Mucosa of stomach (tissue), 1 donor: ENCODE results near the gene WWC2.

Source experiments
- H3K27me3 ChIP-seq: one replicate; pipeline ENCODE4 v1.7.0; 2013; ENCODE audit warnings: mild to moderate bottlenecking, low read length; ENCODE audit not compliant: control insufficient read depth, insufficient read depth
- H3K36me3 ChIP-seq: one replicate; pipeline ENCODE4 v1.7.0; 2013; ENCODE audit warnings: low read length; ENCODE audit not compliant: control insufficient read depth, insufficient read depth
- H3K4me1 ChIP-seq: one replicate; pipeline ENCODE4 v1.7.0; 2013; ENCODE audit warnings: mild to moderate bottlenecking, low read length; ENCODE audit not compliant: control insufficient read depth, insufficient read depth
- H3K4me3 ChIP-seq: one replicate; pipeline ENCODE4 v1.7.0; 2013; ENCODE audit warnings: low read length
- H3K9ac ChIP-seq: one replicate; pipeline ENCODE4 v1.7.0; 2013; ENCODE audit warnings: mild to moderate bottlenecking, low read length, moderate library complexity
- H3K9me3 ChIP-seq: one replicate; pipeline ENCODE4 v1.7.0; 2013; ENCODE audit warnings: mild to moderate bottlenecking, low read length, moderate library complexity; ENCODE audit not compliant: control insufficient read depth
- donor health status: Pancreatic carcinoma.

Gene WWC2

GRCh38 chr4:183349673-183350072 is 250.6 kb downstream of the WWC2 start:
- peaks cover 2% of the 10 kb centered on the region for H3K27me3 ChIP-seq
- H3K4me1 ChIP-seq = no peaks in the 10 kb centered on the region
- no peaks in the 10 kb centered on the region for H3K9me3 ChIP-seq
- H3K36me3 ChIP-seq = no peaks in the 10 kb centered on the region
- H3K9ac ChIP-seq = no peak overlapping the region
- no peak overlapping the region for H3K4me3 ChIP-seq

GRCh38 chr4:183350317-183351071 is 251.4 kb downstream of the WWC2 start:
- H3K4me3 ChIP-seq = no peak overlapping the region
- no peaks in the 10 kb centered on the region for H3K4me1 ChIP-seq
- H3K9me3 ChIP-seq = no peaks in the 10 kb centered on the region
- H3K9ac ChIP-seq = no peak overlapping the region
- H3K27me3 ChIP-seq = no peaks in the 10 kb centered on the region
- H3K36me3 ChIP-seq = no peaks in the 10 kb centered on the region

- Histone ChIP-seq H3K9ac (no peak overlapping the region), H3K9me3 (no peaks in the 10 kb centered on the region), H3K4me1 (peaks cover 12% of the 10 kb centered on the region), H3K27me3 (peaks cover 19% of the 10 kb centered on the region), H3K4me3 (no peak overlapping the region), H3K36me3 (no peaks in the 10 kb centered on the region)
Observed at GRCh38 chr4:183352546-183352945, 253.5 kb downstream of the WWC2 start.

DNA sequence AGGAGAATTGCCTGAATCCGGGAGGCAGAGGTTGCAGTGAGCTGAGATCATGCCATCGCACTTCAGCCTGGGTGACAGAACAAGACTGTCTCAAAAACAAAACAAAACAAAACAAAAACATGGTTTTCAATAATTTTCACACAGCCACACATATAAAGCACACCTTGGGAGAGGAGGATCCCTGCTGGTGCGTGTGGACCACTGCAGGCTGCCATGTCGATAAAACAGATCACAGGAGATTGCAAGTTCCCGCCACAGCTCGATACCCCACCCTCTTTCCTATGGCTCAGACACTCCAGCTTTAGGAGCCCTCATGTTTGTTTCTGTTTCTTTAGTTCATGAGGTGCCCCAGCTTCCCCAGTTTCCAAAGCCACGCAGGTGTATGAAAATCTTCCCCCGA is 254.5 kb downstream of the WWC2 start:
- Histone ChIP-seq H3K4me1 (peaks cover 12% of the 10 kb centered on the region), H3K27me3 (peaks cover 20% of the 10 kb centered on the region), H3K9ac (no peak overlapping the region), H3K36me3 (no peaks in the 10 kb centered on the region), H3K4me3 (no peak overlapping the region), H3K9me3 (no peaks in the 10 kb centered on the region)

GRCh38 chr4:183354219-183354618 is 255.2 kb downstream of the WWC2 start:
- Histone ChIP-seq H3K4me3 (no peak overlapping the region), H3K27me3 (peaks cover 20% of the 10 kb centered on the region), H3K36me3 (no peaks in the 10 kb centered on the region), H3K9me3 (no peaks in the 10 kb centered on the region), H3K9ac (no peak overlapping the region), H3K4me1 (peaks cover 12% of the 10 kb centered on the region)

- H3K27me3 ChIP-seq = peaks cover 20% of the 10 kb centered on the region
- H3K4me1 ChIP-seq = peaks cover 12% of the 10 kb centered on the region
- no peaks in the 10 kb centered on the region for H3K36me3 ChIP-seq
- H3K9me3 ChIP-seq = no peaks in the 10 kb centered on the region
- H3K4me3 ChIP-seq = no peak overlapping the region
- no peak overlapping the region for H3K9ac ChIP-seq
Observed at GRCh38 chr4:183355405-183355804, 256.3 kb downstream of the WWC2 start.

DNA sequence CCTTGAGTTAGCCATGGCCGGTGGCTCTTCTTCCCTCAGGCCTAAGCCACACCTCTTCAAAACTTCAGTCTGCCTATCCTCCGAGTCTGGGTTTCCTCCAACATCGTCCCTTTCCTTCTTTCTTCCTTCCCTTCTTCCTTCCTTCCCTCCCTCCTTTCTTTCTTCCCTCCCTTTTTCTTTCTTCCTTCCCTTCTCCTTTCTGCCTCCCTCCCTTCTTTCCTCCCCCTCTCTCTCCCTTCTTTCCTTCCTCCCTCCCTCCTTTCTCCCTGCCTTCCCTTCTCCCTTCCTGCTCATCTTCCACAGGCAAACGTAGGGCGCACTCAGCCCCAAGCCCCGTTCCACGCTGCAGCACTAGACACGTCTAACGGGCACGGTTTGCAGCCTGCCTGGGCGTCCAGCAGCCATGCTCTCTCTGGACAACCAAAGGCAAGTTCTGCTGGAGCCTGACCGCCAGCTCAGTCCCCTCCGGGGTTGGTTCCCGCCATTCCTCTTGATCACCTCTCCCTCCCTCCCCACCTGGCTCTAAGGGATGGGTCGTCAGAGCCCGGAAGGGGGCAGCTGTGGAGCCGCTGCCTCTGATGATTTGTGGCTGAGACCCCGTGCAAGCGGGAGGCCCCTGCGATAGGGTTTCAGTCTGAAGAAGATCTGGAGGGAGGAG is 257.2 kb downstream of the WWC2 start:
- Histone ChIP-seq H3K9me3 (no peaks in the 10 kb centered on the region), H3K27me3 (peaks cover 20% of the 10 kb centered on the region), H3K4me1 (peaks cover 12% of the 10 kb centered on the region), H3K36me3 (no peaks in the 10 kb centered on the region), H3K4me3 (no peak overlapping the region), H3K9ac (no peak overlapping the region)

DNA sequence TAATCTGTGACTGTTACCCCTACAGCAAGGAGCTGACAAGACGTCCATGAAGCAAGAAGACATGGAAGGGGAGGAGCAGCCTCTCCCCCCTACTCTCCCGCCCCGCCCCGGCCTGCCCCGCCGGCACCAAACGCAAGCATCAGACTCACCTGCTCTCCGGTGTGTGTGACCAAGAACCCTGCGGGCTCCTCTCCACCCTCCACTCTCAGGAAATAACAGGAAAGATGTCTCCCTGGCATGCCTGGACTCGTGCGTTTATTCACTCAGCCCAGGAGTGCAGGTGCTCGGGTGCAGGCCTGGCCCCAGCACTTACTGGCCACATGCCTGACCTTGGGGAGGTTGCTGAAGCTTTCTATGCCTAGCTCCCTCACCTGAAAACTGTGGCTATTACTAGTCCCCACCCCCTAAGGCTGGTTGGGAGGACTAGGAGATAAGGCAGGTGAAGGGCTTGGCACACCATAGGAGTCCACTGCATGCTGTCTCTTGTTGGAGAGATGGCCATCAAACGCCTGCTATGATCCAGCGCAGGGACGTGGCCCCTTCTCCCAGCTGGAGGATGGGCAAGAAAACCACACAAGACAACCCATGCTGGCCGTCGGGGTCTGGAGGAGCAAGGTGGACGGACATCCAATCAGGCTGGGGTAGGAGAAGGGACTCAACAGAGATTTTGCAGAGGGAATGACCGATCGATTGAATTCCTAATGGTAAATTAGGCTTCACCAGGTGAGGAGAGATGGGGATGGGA is 258.0 kb downstream of the WWC2 start:
- peaks cover 20% of the 10 kb centered on the region for H3K27me3 ChIP-seq
- no peak overlapping the region for H3K4me3 ChIP-seq
- H3K4me1 ChIP-seq = peaks cover 12% of the 10 kb centered on the region
- no peak overlapping the region for H3K9ac ChIP-seq
- no peaks in the 10 kb centered on the region for H3K36me3 ChIP-seq
- no peaks in the 10 kb centered on the region for H3K9me3 ChIP-seq

- no peaks in the 10 kb centered on the region for H3K9me3 ChIP-seq
- no peak overlapping the region for H3K4me3 ChIP-seq
- no peak overlapping the region for H3K9ac ChIP-seq
- peaks cover 12% of the 10 kb centered on the region for H3K4me1 ChIP-seq
- no peaks in the 10 kb centered on the region for H3K36me3 ChIP-seq
- H3K27me3 ChIP-seq = peaks cover 20% of the 10 kb centered on the region
Observed at GRCh38 chr4:183358215-183358755, 259.2 kb downstream of the WWC2 start.

GRCh38 chr4:183360161-183360919 is 261.3 kb downstream of the WWC2 start:
- Histone ChIP-seq H3K4me3 (no peak overlapping the region), H3K9ac (no peak overlapping the region), H3K36me3 (no peaks in the 10 kb centered on the region), H3K4me1 (peaks cover 12% of the 10 kb centered on the region), H3K27me3 (peaks cover 20% of the 10 kb centered on the region), H3K9me3 (no peaks in the 10 kb centered on the region)

- H3K36me3 ChIP-seq = no peaks in the 10 kb centered on the region
- H3K27me3 ChIP-seq = peaks cover 6% of the 10 kb centered on the region
- H3K4me1 ChIP-seq = no peaks in the 10 kb centered on the region
Observed at GRCh38 chr4:183362036-183362435, 263.0 kb downstream of the WWC2 start.

More at GRCh38 chr4:183362036-183362435, 263.0 kb downstream of the WWC2 start:
- Histone ChIP-seq H3K9me3 (no peaks in the 10 kb centered on the region), H3K9ac (no peak overlapping the region), H3K4me3 (no peak overlapping the region)
